Ishikawa (cell line): ENCODE measurements around the gene CARD11.
A peak's percentile ranks its signal among the peaks of the same experiment; 100 is the strongest.

Experiments
- CEBPB ChIP-seq: IDR thresholded peaks from 2 replicates; pipeline ENCODE4 v1.6.1; 2012
- CREB1 ChIP-seq: IDR thresholded peaks from 2 replicates; pipeline ENCODE4 v1.6.1; 2012; ENCODE audit warnings: low read depth
- EGR1 ChIP-seq: IDR thresholded peaks from 2 replicates; pipeline ENCODE4 v1.6.1; 2012
- EP300 ChIP-seq: IDR thresholded peaks from 2 replicates; pipeline ENCODE4 v1.6.1; 2012; ENCODE audit warnings: borderline replicate concordance
- FOXM1 ChIP-seq: IDR thresholded peaks from 2 replicates; pipeline ENCODE4 v1.6.1; 2012; ENCODE audit warnings: low read depth, borderline replicate concordance
- NFIC ChIP-seq: IDR thresholded peaks from 2 replicates; pipeline ENCODE4 v1.6.1; 2012
- RAD21 ChIP-seq: IDR thresholded peaks from 2 replicates; pipeline ENCODE4 v1.6.1; 2012; ENCODE audit warnings: low read depth
- TAF1 ChIP-seq: IDR thresholded peaks from 2 replicates; pipeline ENCODE4 v1.6.1; 2012; ENCODE audit warnings: low read depth, mild to moderate bottlenecking
- TCF12 ChIP-seq: IDR thresholded peaks from 2 replicates; pipeline ENCODE4 v1.6.1; 2012; ENCODE audit warnings: low read depth
- TEAD4 ChIP-seq: IDR thresholded peaks from 2 replicates; pipeline ENCODE4 v1.6.1; 2012
- YY1 ChIP-seq: IDR thresholded peaks from 2 replicates; pipeline ENCODE4 v1.6.1; 2012; ENCODE audit warnings: low read depth
- ZBTB7A ChIP-seq: IDR thresholded peaks from 2 replicates; pipeline ENCODE4 v1.6.1; 2012; ENCODE audit warnings: low read depth
- TF ChIP-seq, protein P1 (sequence below): IDR thresholded peaks from 2 replicates; pipeline ENCODE4 v1.6.1; 2012
- TF ChIP-seq, protein P2 (sequence below): IDR thresholded peaks from 2 replicates; pipeline ENCODE4 v1.6.1; 2012
- TF ChIP-seq, protein P3 (sequence below): IDR thresholded peaks from 2 replicates; pipeline ENCODE4 v1.6.1; 2012; ENCODE audit warnings: low read depth, mild to moderate bottlenecking

Gene CARD11

DNA sequence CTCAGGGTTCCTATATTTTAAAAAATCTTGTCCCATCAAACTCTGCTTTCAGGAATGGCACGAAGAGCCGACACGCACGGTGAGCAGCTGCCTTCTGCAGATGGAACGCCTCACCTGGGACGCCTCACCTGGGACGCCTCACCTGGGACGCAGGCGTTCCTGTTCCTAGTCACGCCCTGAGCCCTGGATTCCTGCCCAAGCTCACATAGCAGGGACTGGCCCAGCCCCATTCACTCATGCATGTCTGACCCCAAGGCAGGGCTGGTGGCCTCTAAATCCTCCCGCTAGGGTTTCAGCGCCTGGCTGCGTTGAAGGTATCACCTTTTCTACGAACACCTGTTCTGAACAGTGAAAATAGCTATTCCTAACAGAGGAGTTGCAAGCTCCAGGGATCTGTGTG, 49.8 kb downstream of the CARD11 start:
- TF ChIP-seq, protein P1, sequence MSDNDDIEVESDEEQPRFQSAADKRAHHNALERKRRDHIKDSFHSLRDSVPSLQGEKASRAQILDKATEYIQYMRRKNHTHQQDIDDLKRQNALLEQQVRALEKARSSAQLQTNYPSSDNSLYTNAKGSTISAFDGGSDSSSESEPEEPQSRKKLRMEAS: peak; percentile 67
- TF ChIP-seq TCF12 (peak; percentile 91), CREB1 (no peak), NFIC (peak; percentile 80), TEAD4 (peak; percentile 83), YY1 (no peak), EP300 (peak; percentile 70; the same call in 1 of the 2 replicates)
- TF ChIP-seq, protein P2, sequence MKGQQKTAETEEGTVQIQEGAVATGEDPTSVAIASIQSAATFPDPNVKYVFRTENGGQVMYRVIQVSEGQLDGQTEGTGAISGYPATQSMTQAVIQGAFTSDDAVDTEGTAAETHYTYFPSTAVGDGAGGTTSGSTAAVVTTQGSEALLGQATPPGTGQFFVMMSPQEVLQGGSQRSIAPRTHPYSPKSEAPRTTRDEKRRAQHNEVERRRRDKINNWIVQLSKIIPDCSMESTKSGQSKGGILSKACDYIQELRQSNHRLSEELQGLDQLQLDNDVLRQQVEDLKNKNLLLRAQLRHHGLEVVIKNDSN: peak; percentile 9; the same call in 1 of the 2 replicates

DNA sequence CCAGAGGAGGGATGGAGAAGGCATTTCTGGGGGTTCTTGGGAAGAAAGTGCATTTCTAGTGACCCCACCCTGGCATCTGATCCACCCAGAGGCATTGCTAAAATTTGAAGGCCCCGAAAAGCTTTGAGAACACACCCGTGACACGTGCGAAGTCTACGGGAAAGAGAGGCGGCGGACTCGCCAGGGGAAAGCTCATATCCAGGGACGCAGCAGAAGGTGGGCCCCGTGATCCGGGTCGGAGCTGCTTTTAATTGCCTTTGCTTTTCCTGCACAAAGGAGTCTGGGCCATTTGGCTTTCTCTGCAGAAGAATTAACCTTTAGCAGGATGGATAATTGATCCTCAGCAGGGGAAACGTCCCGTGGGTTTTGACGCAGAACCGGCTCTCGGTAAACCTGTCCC, 50.3 kb downstream of the CARD11 start:
- TF ChIP-seq RAD21: no peak
- TF ChIP-seq, protein P2: no peak
- no peak for TF ChIP-seq EGR1
- TF ChIP-seq CEBPB: no peak
- TF ChIP-seq, protein P3, sequence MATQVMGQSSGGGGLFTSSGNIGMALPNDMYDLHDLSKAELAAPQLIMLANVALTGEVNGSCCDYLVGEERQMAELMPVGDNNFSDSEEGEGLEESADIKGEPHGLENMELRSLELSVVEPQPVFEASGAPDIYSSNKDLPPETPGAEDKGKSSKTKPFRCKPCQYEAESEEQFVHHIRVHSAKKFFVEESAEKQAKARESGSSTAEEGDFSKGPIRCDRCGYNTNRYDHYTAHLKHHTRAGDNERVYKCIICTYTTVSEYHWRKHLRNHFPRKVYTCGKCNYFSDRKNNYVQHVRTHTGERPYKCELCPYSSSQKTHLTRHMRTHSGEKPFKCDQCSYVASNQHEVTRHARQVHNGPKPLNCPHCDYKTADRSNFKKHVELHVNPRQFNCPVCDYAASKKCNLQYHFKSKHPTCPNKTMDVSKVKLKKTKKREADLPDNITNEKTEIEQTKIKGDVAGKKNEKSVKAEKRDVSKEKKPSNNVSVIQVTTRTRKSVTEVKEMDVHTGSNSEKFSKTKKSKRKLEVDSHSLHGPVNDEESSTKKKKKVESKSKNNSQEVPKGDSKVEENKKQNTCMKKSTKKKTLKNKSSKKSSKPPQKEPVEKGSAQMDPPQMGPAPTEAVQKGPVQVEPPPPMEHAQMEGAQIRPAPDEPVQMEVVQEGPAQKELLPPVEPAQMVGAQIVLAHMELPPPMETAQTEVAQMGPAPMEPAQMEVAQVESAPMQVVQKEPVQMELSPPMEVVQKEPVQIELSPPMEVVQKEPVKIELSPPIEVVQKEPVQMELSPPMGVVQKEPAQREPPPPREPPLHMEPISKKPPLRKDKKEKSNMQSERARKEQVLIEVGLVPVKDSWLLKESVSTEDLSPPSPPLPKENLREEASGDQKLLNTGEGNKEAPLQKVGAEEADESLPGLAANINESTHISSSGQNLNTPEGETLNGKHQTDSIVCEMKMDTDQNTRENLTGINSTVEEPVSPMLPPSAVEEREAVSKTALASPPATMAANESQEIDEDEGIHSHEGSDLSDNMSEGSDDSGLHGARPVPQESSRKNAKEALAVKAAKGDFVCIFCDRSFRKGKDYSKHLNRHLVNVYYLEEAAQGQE: no peak
- no peak for TF ChIP-seq CREB1

DNA sequence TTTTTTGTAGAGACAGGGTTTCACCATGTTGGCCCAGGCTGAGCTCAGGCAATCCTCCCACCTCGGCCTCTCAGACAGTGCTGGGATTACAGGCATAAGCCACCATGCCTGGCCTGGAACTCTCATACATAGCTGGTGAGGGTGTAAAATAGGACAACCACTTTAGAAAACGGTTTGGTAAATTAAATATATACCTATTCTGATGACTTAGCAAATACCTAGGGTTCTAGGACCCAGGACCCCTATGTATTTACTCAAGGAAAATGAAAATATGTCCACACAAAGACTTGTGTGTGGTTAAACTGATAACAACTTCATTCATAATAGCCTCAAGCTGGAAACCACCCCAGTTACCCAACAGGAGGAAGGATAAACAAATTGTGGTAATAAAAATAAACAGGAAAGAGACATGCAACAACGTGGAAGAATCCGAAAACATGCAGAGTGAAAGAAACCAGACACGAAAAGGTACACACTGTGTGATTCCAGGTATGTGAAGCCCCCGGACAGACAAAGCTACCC, 52.7 kb downstream of the CARD11 start:
- TF ChIP-seq, protein P1: no peak
- no peak for TF ChIP-seq EGR1

DNA sequence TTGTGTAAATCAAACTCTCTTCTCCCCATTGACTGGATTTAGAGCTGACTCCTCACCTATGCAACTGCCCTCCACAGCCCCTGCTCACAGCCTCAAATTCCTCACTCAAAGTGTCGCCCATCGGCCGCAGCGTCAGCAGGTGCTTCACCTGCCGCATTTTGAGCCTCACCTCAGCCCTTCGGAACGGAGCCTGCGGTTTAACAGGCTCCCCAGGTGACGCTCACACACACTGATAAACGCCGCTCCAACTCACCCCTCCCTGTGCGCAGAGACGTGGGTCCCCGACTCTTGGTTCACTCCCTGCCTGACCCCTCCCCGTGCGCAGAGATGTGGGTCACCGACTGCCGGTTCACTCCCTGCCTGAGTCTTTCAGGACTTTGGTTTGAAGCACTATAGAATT, 57.1 kb downstream of the CARD11 start:
- TF ChIP-seq CEBPB: no peak
- no peak for TF ChIP-seq TAF1
- no peak for TF ChIP-seq RAD21
- no peak for TF ChIP-seq CREB1
- TF ChIP-seq NFIC: no peak
- no peak for TF ChIP-seq ZBTB7A
- TF ChIP-seq, protein P2: no peak
- TF ChIP-seq TEAD4: no peak
- TF ChIP-seq FOXM1: no peak
- TF ChIP-seq TCF12: no peak
- TF ChIP-seq EP300: no peak
- TF ChIP-seq, protein P1: no peak
- no peak for TF ChIP-seq YY1

DNA sequence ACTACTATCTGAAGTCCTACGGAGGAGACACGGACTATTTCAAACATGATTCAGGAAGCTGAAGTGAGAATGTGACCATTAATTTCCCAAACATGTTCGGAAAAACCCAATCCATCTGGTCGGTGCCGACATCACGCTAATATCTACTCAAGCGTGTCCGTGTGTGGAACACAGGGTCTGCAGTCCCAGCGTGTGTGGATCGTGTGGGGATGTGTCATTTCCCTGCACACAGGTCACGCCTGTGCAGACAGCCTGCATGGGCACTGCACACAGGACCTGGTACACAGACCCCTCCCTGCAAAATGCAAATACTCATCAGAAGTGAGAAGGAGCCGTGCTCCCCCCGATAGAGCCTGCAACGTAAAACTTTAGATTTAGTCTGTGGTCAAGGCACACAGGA, 57.8 kb downstream of the CARD11 start:
- TF ChIP-seq, protein P3: no peak
- TF ChIP-seq, protein P2: no peak
- TF ChIP-seq EGR1: no peak

DNA sequence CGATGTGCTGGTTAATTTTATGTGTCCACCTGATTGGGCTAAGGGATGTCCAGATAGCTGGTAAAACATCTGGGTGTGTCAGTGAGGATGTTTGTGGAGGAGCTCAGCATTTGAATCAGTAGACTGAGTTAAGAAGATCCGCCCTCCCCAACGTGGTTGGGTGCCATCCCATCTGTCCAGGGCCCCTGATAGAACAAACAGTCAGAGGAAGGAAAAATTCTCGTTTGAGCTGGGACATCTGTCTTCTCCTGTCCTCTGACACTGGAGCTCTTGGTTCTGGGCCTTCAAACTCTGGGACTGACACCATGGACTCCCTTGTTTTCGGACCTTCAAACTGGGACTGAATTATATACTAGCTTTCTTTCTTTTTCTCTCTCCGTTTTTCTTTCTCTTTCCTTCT, 59.6 kb downstream of the CARD11 start:
- no peak for TF ChIP-seq YY1
- no peak for TF ChIP-seq NFIC
- no peak for TF ChIP-seq FOXM1
- no peak for TF ChIP-seq TAF1
- no peak for TF ChIP-seq EP300
